Measurements from ENCODE around the gene IGF1R. TPM values are rescaled to one million over a fixed set of nuclear protein-coding genes. Genes with fewer than 3 reads are reported as not detected.

The IGF1R gene
- total and polyA plus RNA-seq, 2 of the 8 experiments (the other 6 are each of a cell fraction or from before 2014, with no cell fraction given): 32.9 to 109 TPM

DNA sequence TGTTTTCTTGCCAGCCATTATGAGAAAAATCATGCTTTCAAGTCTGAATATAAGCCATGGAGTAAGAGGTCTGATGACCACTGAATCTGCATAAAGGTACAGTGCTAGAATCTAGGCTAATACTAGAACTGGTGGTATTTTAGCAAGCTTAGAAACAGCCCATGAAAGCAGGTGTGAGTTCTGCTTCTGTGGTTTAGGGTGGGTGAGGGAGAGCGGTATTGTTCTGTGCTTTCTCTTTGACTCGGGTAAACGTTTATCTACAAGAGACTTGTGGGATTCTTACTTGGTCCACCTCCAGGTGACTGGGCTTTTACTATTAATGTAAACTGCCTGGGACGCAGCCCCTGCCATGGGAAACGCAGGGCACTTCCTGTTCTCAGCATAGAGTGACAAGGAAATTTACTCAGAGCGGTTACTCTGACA is 304.1 kb downstream of the IGF1R start (continued):
- no peak for TF ChIP-seq ATF3 (IDR thresholded peaks at IDR 0.05; ENCODE audit: insufficient read depth, low read depth, low read length)
- TF ChIP-seq NRF1 (IDR thresholded peaks at IDR 0.05; ENCODE audit: low read depth, low read length): no peak
- TF ChIP-seq NANOG (IDR thresholded peaks at IDR 0.05; ENCODE audit: insufficient read depth, low read depth, low read length, poor library complexity, severe bottlenecking): no peak
- no peak for TF ChIP-seq CEBPB (IDR thresholded peaks at IDR 0.05; ENCODE audit: low read depth, low read length)
- no peak for TF ChIP-seq POLR2AphosphoS5 (IDR thresholded peaks at IDR 0.05; ENCODE audit: low read depth, low read length)
